ENCODE results near the gene UPK3B.
"Not testable (repeated sequence)": the region's sequence is repeated elsewhere in the genome, so short reads cannot be mapped to it uniquely, and the experiment has no call there.

Gene UPK3B

GRCh38 chr7:76513817-76514799, 3.8 kb downstream of the UPK3B start:
- no peak for DNase-seq (ENCODE audit: low read depth in 3 of 3)

GRCh38 chr7:76514926-76515771, 4.8 kb downstream of the UPK3B start:
- DNase-seq (ENCODE audit: low read depth in 3 of 3) = no peak

- DNase-seq (ENCODE audit: low read depth in 3 of 3) = peak in 1 of 3 donors; percentile 23
These were observed 5.7 kb downstream of the UPK3B start for GRCh38 chr7:76515999-76516443.

- DNase-seq (ENCODE audit: low read depth in 3 of 3) = not testable (repeated sequence)
These were observed 6.6 kb downstream of the UPK3B start for GRCh38 chr7:76516932-76517331.

- not testable (repeated sequence) for DNase-seq (ENCODE audit: low read depth in 3 of 3)
These were observed 15.8 kb downstream of the UPK3B start for GRCh38 chr7:76526183-76526582.

- not testable (repeated sequence) for DNase-seq (ENCODE audit: low read depth in 3 of 3)
These were observed 21.3 kb downstream of the UPK3B start for GRCh38 chr7:76531643-76532042.

- DNase-seq (ENCODE audit: low read depth in 3 of 3) = not testable (repeated sequence)
These were observed 32.8 kb downstream of the UPK3B start, which contains the start of gene SPDYE16 for GRCh38 chr7:76543197-76543596. SPDYE16 (minus strand) TSS chr7:76543297; CDS start chr7:76541459, 1,838 bp downstream.

GRCh38 chr7:76549025-76549854, 38.9 kb downstream of the UPK3B start:
- DNase-seq (ENCODE audit: low read depth in 3 of 3) = peak; percentile 70 to 85 (median 83)

GRCh38 chr7:76549855-76550248, 39.5 kb downstream of the UPK3B start:
- DNase-seq (ENCODE audit: low read depth in 3 of 3) = not testable (repeated sequence)

- not testable (repeated sequence) for DNase-seq (ENCODE audit: low read depth in 3 of 3)
These were observed 41.6 kb downstream of the UPK3B start for GRCh38 chr7:76551992-76552391.

- DNase-seq (ENCODE audit: low read depth in 3 of 3) = not testable (repeated sequence)
These were observed 49.3 kb downstream of the UPK3B start for GRCh38 chr7:76559685-76560084.

GRCh38 chr7:76560157-76560556, 49.8 kb downstream of the UPK3B start:
- not testable (repeated sequence) for DNase-seq (ENCODE audit: low read depth in 3 of 3)

GRCh38 chr7:76561342-76561741, 51.0 kb downstream of the UPK3B start:
- DNase-seq (ENCODE audit: low read depth in 3 of 3) = not testable (repeated sequence)

GRCh38 chr7:76565001-76565400, 54.6 kb downstream of the UPK3B start:
- DNase-seq (ENCODE audit: low read depth in 3 of 3) = not testable (repeated sequence)

All from stimulated activated CD4-positive, alpha-beta T cell treated with anti-CD3 and anti-CD28 coated beads, TNF-alpha, amount 100 ng/mL, for 48 hours (primary cell).